ENCODE measurements around the gene TBC1D2B.
"Not testable (repeated sequence)": the region's sequence is repeated elsewhere in the genome, so short reads cannot be mapped to it uniquely, and the experiment has no call there.

Gene TBC1D2B

DNA sequence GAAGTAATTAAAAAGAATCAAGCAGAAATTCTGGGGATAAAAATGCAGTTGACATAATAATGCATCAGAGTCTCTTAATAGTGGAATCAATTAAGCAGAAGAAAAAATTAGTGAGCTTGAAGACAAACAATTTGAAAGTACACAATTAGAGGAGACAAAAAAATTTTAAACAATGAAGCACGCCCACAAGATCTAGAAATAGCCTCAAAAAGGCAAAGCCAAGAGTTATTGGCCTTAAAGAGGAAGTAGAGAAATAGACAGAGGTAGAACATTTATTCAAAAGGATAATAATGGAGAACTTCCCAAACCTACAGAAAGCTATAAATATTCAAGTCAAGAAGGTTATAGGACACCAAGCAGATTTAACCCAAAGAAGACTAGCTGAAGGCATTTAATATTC lies 113.3 kb downstream of the TBC1D2B start:
- DNase-seq (ENCODE audit: low spot score), result no peak

DNA sequence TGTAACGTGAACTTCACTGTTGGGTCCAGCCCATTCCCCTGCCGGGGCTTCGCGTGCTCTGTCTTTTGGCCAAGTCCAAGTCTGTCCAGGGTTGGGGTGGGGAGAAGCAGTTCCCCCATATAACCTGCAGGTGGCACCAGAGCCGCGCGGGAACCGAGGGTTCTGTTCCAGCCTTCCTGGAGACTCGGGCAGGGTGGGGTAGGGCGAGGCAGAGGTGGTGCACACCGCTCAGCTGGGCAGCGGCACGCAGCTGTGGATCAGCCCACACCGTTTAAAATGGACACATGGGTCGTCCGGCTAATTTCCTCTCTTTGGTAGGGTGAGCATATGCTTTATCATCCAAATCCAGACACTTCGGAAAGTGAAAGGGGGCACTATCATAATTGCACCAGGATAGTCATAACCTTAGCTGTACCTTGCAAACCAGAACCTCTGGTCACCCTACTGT lies 118.1 kb downstream of the TBC1D2B start:
- Histone ChIP-seq H3K36me3 (replicated peaks in 1 of 2; ENCODE audit: control insufficient read depth in 2 of 2, insufficient read depth in 2 of 2, low read length in 2 of 2) (no peaks in the 10 kb centered on the region), H2BK15ac (ENCODE audit: low read length) (no peak overlapping the region), H3K27ac (replicated peaks; ENCODE audit: low read length) (no peak overlapping the region), H3K23ac (ENCODE audit: low read depth, low read length, poor library complexity) (no peak overlapping the region), H2BK12ac (ENCODE audit: low read length) (no peak overlapping the region), H3K27me3 (ENCODE audit: control insufficient read depth in 3 of 3, insufficient read depth in 3 of 3, low read depth in 1 of 3, low read length in 3 of 3) (peaks cover 0 to 12% (median 0%) of the 10 kb centered on the region in 3 experiments), H3K4me2 (ENCODE audit: insufficient read depth, low read length, poor library complexity, severe bottlenecking) (no peak overlapping the region), H2BK5ac (ENCODE audit: low read length) (no peak overlapping the region), H3K9me3 (replicated peaks in 1 of 2; ENCODE audit: control insufficient read depth in 2 of 2, insufficient read depth in 1 of 2, low read depth in 1 of 2, low read length in 2 of 2) (no peaks in the 10 kb centered on the region), H3K79me1 (ENCODE audit: low read depth, low read length) (no peaks in the 10 kb centered on the region), H2AFZ (ENCODE audit: low read length) (no peak overlapping the region), H3K14ac (ENCODE audit: low read length) (no peak overlapping the region), H3K4ac (ENCODE audit: low read length) (no peak overlapping the region), H3K9ac (ENCODE audit: low read depth, low read length, poor library complexity) (no peak overlapping the region), H4K8ac (ENCODE audit: low read depth, low read length) (no peak overlapping the region), H3K4me1 (ENCODE audit: control insufficient read depth in 2 of 2, insufficient read depth in 1 of 2, low read depth in 1 of 2, low read length in 2 of 2) (no peaks in the 10 kb centered on the region), H2AK5ac (ENCODE audit: low read depth, low read length) (no peak overlapping the region), H3K4me3 (ENCODE audit: low read length in 2 of 2) (no peak overlapping the region), H3K18ac (ENCODE audit: low read length) (no peak overlapping the region), H2BK120ac (ENCODE audit: low read depth, low read length) (no peak overlapping the region), H4K91ac (ENCODE audit: low read depth, low read length, poor library complexity) (no peak overlapping the region)
- no CpG with 5 or more reads among the region's 17 CpGs for WGBS, 2 donors (ENCODE audit: extremely low coverage in 2 of 2, insufficient read length in 2 of 2, insufficient replicate concordance in 1 of 2)
- peak; percentile 58 for DNase-seq (ENCODE audit: low spot score)

More for the DNA sequence above, 113.3 kb downstream of the TBC1D2B start:
- Histone ChIP-seq H4K91ac (ENCODE audit: low read depth, low read length, poor library complexity) (no peak overlapping the region), H3K4ac (ENCODE audit: low read length) (no peak overlapping the region), H3K4me1 (ENCODE audit: control insufficient read depth in 2 of 2, insufficient read depth in 1 of 2, low read depth in 1 of 2, low read length in 2 of 2) (no peaks in the 10 kb centered on the region), H2AK5ac (ENCODE audit: low read depth, low read length) (no peak overlapping the region), H3K27ac (replicated peaks; ENCODE audit: low read length) (no peak overlapping the region), H3K4me3 (ENCODE audit: low read length in 2 of 2) (no peak overlapping the region), H3K27me3 (ENCODE audit: control insufficient read depth in 3 of 3, insufficient read depth in 3 of 3, low read depth in 1 of 3, low read length in 3 of 3) (peaks cover 0 to 9% (median 0%) of the 10 kb centered on the region in 3 experiments), H3K36me3 (replicated peaks in 1 of 2; ENCODE audit: control insufficient read depth in 2 of 2, insufficient read depth in 2 of 2, low read length in 2 of 2) (no peaks in the 10 kb centered on the region), H2AFZ (ENCODE audit: low read length) (no peak overlapping the region), H3K9me3 (replicated peaks in 1 of 2; ENCODE audit: control insufficient read depth in 2 of 2, insufficient read depth in 1 of 2, low read depth in 1 of 2, low read length in 2 of 2) (no peaks in the 10 kb centered on the region), H2BK12ac (ENCODE audit: low read length) (no peak overlapping the region), H3K4me2 (ENCODE audit: insufficient read depth, low read length, poor library complexity, severe bottlenecking) (no peak overlapping the region), H3K79me1 (ENCODE audit: low read depth, low read length) (peaks cover 1% of the 10 kb centered on the region), H4K8ac (ENCODE audit: low read depth, low read length) (no peak overlapping the region), H3K18ac (ENCODE audit: low read length) (no peak overlapping the region), H2BK15ac (ENCODE audit: low read length) (no peak overlapping the region), H3K23ac (ENCODE audit: low read depth, low read length, poor library complexity) (no peak overlapping the region), H2BK120ac (ENCODE audit: low read depth, low read length) (no peak overlapping the region), H3K9ac (ENCODE audit: low read depth, low read length, poor library complexity) (no peak overlapping the region), H3K14ac (ENCODE audit: low read length) (no peak overlapping the region), H2BK5ac (ENCODE audit: low read length) (no peak overlapping the region)
- no CpG with 5 or more reads among the region's 1 CpG for WGBS, 2 donors (ENCODE audit: extremely low coverage in 2 of 2, insufficient read length in 2 of 2, insufficient replicate concordance in 1 of 2)

GRCh38 chr15:77958716-77959431 lies 118.6 kb downstream of the TBC1D2B start:
- not testable (repeated sequence) for H3K18ac ChIP-seq (ENCODE audit: low read length); H2BK120ac ChIP-seq (ENCODE audit: low read depth, low read length); H3K36me3 ChIP-seq (replicated peaks in 1 of 2; ENCODE audit: control insufficient read depth in 2 of 2, insufficient read depth in 2 of 2, low read length in 2 of 2); H2AK5ac ChIP-seq (ENCODE audit: low read depth, low read length); H3K4me1 ChIP-seq (ENCODE audit: control insufficient read depth in 2 of 2, insufficient read depth in 1 of 2, low read depth in 1 of 2, low read length in 2 of 2); H4K91ac ChIP-seq (ENCODE audit: low read depth, low read length, poor library complexity); H2BK12ac ChIP-seq (ENCODE audit: low read length); H3K9me3 ChIP-seq (replicated peaks in 1 of 2; ENCODE audit: control insufficient read depth in 2 of 2, insufficient read depth in 1 of 2, low read depth in 1 of 2, low read length in 2 of 2); H3K27ac ChIP-seq (replicated peaks; ENCODE audit: low read length); H2BK5ac ChIP-seq (ENCODE audit: low read length); H2BK15ac ChIP-seq (ENCODE audit: low read length); H3K4me3 ChIP-seq (ENCODE audit: low read length in 2 of 2); H4K8ac ChIP-seq (ENCODE audit: low read depth, low read length); H3K9ac ChIP-seq (ENCODE audit: low read depth, low read length, poor library complexity); H3K79me1 ChIP-seq (ENCODE audit: low read depth, low read length); H2AFZ ChIP-seq (ENCODE audit: low read length); H3K4ac ChIP-seq (ENCODE audit: low read length); DNase-seq (ENCODE audit: low spot score); H3K4me2 ChIP-seq (ENCODE audit: insufficient read depth, low read length, poor library complexity, severe bottlenecking); H3K14ac ChIP-seq (ENCODE audit: low read length); H3K23ac ChIP-seq (ENCODE audit: low read depth, low read length, poor library complexity)
- peaks cover 0 to 12% (median 0%) of the 10 kb centered on the region in 3 experiments for H3K27me3 ChIP-seq (ENCODE audit: control insufficient read depth in 3 of 3, insufficient read depth in 3 of 3, low read depth in 1 of 3, low read length in 3 of 3)
- WGBS, 2 donors (ENCODE audit: extremely low coverage in 2 of 2, insufficient read length in 2 of 2, insufficient replicate concordance in 1 of 2), result no CpG with 5 or more reads among the region's 7 CpGs

- H3K23ac ChIP-seq (ENCODE audit: low read depth, low read length, poor library complexity); H2BK15ac ChIP-seq (ENCODE audit: low read length); H3K27ac ChIP-seq (replicated peaks; ENCODE audit: low read length); H3K14ac ChIP-seq (ENCODE audit: low read length); H4K91ac ChIP-seq (ENCODE audit: low read depth, low read length, poor library complexity); H3K18ac ChIP-seq (ENCODE audit: low read length); H2AK5ac ChIP-seq (ENCODE audit: low read depth, low read length); H3K4me2 ChIP-seq (ENCODE audit: insufficient read depth, low read length, poor library complexity, severe bottlenecking); H3K9me3 ChIP-seq (replicated peaks in 1 of 2; ENCODE audit: control insufficient read depth in 2 of 2, insufficient read depth in 1 of 2, low read depth in 1 of 2, low read length in 2 of 2); H2BK120ac ChIP-seq (ENCODE audit: low read depth, low read length); H3K36me3 ChIP-seq (replicated peaks in 1 of 2; ENCODE audit: control insufficient read depth in 2 of 2, insufficient read depth in 2 of 2, low read length in 2 of 2); H3K9ac ChIP-seq (ENCODE audit: low read depth, low read length, poor library complexity); H2BK5ac ChIP-seq (ENCODE audit: low read length); H3K4me3 ChIP-seq (ENCODE audit: low read length in 2 of 2); H4K8ac ChIP-seq (ENCODE audit: low read depth, low read length); H2BK12ac ChIP-seq (ENCODE audit: low read length); H3K79me1 ChIP-seq (ENCODE audit: low read depth, low read length); DNase-seq (ENCODE audit: low spot score); H3K4me1 ChIP-seq (ENCODE audit: control insufficient read depth in 2 of 2, insufficient read depth in 1 of 2, low read depth in 1 of 2, low read length in 2 of 2); H3K4ac ChIP-seq (ENCODE audit: low read length); H2AFZ ChIP-seq (ENCODE audit: low read length): not testable (repeated sequence)
- WGBS, 2 donors (ENCODE audit: extremely low coverage in 2 of 2, insufficient read length in 2 of 2, insufficient replicate concordance in 1 of 2), result no CpG with 5 or more reads among the region's 2 CpGs
- H3K27me3 ChIP-seq (ENCODE audit: control insufficient read depth in 3 of 3, insufficient read depth in 3 of 3, low read depth in 1 of 3, low read length in 3 of 3), result peaks cover 0 to 12% (median 0%) of the 10 kb centered on the region in 3 experiments
Observed at GRCh38 chr15:77958021-77958420, 119.5 kb downstream of the TBC1D2B start.
